ENCODE data around the gene TMEM259.

The TMEM259 gene

DNA sequence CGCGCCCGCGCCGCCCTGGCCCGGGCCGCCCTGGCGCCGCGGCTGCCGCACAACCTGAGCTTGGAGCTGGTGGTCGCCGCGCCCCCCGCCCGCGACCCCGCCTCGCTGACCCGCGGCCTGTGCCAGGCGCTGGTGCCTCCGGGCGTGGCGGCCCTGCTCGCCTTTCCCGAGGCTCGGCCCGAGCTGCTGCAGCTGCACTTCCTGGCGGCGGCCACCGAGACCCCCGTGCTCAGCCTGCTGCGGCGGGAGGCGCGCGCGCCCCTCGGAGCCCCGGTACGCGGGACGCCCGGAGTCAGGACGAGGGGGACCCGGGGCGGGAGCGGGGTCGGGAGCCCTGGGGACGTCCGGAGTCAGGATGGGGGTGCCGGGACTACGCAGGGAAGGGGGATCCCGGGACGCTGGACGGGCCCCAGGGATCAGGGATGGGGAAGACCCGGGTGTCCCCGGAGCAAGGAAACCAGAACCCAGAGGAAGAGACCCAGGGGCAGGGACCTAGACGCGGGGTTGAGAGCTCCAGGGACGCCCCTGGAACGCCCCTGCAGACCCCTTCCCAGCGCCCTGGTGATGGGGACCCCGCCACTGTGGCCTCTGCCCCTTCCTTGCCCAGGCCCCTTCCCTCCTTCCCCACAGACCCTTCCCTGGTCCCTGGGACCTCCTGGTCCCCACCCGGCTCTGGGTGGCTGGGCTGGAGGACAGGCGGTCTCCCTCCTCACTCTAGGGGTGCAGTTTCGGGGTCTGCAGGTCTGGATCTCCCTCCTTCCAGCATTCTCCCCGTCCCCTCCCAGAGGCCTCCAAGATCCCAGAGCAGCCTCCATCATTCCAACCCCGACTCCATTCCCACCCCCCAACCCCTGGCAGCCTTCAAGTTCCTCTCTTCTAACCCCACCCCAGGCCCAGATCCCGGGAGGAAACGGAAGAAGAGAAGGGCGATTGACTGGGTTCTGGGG, 20.1 kb downstream of the TMEM259 start:
- FAIRE-seq: no peak

DNA sequence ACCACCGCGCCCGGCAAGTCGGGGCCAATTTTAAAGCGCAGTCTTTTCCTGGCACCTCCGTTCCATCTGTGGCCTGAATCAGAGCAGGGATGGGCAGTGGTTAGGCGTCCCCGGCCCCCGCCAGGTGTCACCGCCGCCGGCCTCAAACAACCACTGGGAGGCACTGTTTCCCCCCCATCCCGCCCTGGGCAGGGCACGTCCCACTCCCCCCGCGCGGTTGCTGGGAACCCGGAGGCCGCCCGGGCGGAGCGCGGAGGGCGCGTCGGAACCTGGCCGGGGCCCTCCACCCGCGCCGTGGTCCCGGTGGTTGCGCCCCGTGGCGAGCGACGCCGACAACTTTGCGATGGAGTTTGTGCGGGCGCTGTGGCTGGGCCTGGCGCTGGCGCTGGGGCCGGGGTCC, 20.8 kb downstream of the TMEM259 start, which contains the start of gene GRIN3B:
GRIN3B (plus strand) TSS at position 325 of the 400 bp plus-strand sequence; CDS start at position 344, 19 bp downstream.
- no peak for FAIRE-seq

DNA sequence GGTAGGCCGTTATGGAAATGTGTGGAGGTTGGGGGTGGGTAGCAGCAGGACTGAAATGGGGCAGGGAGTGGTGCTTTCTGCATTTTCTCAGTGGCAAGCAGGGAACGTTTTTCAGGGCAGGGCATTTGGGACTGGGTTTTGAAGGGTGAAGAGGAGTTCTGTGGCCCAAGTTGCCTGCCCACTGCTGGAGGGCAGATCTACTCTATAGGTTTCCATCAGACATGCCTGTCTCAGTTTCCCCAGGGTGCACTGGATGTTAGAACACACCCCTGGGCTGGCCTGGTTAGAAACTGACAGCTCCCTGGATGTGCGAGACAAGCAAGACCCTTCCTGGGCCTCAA, 21.6 kb downstream of the TMEM259 start:
- no peak for FAIRE-seq

GRCh38 chr19:998064-998463, 22.9 kb downstream of the TMEM259 start:
- FAIRE-seq: no peak

DNA sequence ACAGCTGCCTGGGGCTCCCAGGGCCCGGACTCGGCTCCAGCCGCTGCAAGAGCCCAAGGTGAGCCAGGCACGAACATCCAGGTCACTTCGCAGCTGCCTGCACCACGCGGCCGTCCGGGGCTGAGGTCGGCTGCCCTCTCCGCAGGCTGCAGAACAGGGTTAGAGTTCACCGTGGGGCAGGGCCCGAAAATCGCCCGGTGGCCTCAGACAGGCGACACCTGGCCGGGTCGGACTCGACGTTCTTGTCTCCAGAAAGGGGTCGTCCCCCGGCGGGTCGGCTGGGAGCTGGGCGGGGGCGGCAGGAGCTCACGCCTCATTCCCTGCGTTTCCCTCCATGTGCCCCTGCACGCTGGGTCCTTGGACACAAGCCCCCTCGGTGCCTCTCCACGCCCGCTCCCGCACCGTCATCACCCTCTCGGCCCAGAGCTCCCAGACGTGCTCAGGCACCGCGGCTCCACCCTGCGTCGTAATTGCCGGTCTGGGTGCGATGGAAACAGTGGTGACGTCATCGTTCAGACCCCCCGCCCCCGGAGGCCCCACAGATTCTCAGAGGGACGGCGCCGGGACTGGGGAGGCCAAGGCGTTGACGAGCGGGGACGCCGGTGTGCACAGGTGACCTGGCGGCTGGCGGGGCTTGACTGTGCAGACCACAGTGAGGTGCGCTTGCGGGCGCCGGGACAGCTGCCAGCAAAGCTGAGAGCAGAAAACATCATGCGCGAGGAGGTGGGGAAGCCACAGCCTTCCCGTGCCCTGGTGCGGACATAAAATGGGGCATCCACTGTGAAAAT, 24.7 kb downstream of the TMEM259 start:
- FAIRE-seq: no peak

GRCh38 chr19:995051-995827, 25.7 kb downstream of the TMEM259 start:
- FAIRE-seq: no peak

- no peak for FAIRE-seq
Observed at GRCh38 chr19:994516-994915, 26.4 kb downstream of the TMEM259 start.

- FAIRE-seq: no peak
Observed at GRCh38 chr19:993831-994393, 27.0 kb downstream of the TMEM259 start.

GRCh38 chr19:993361-993830, 27.5 kb downstream of the TMEM259 start:
- no peak for FAIRE-seq

GRCh38 chr19:992670-993055, 28.3 kb downstream of the TMEM259 start:
- FAIRE-seq: no peak

- no peak for FAIRE-seq
Observed at GRCh38 chr19:991932-992669, 28.8 kb downstream of the TMEM259 start.

DNA sequence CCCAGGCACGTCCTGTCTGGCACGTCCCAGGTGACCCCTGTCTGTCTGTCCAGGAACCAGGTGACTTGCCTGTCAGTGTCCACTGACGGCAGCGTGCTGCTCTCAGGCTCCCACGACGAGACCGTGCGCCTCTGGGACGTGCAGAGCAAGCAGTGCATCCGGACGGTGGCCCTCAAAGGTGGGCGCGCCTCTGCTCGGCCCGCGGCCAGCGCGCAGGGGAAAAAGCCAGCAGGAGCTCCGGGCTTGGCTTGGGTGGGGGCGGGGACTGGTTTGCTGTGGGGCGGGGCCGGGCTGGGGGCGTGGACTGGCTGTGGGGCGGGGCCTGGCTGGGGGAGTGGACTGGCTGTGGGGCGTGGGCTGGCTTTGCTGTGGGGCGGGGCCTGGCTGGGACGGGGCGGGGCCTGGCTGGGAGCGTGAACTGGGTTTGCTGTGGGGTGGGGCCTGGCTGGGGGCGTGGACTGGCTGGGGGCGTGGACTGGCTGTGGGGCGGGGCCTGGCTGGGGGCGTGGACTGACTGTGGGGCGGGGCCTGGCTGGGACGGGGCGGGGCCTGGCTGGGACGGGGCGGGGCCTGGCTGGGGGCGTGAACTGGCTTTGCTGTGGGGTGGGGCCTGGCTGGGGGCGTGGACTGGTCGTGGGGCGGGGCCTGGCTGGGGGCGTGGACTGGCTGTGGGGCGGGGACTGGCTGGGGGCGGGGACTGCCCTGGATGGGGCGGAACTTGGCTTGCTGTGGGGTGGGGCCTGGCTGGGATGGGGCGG, 29.6 kb downstream of the TMEM259 start:
- no peak for FAIRE-seq

- no peak for FAIRE-seq
Observed at GRCh38 chr19:990746-991145, 30.2 kb downstream of the TMEM259 start.

GRCh38 chr19:990119-990571, 30.8 kb downstream of the TMEM259 start:
- no peak for FAIRE-seq

DNA sequence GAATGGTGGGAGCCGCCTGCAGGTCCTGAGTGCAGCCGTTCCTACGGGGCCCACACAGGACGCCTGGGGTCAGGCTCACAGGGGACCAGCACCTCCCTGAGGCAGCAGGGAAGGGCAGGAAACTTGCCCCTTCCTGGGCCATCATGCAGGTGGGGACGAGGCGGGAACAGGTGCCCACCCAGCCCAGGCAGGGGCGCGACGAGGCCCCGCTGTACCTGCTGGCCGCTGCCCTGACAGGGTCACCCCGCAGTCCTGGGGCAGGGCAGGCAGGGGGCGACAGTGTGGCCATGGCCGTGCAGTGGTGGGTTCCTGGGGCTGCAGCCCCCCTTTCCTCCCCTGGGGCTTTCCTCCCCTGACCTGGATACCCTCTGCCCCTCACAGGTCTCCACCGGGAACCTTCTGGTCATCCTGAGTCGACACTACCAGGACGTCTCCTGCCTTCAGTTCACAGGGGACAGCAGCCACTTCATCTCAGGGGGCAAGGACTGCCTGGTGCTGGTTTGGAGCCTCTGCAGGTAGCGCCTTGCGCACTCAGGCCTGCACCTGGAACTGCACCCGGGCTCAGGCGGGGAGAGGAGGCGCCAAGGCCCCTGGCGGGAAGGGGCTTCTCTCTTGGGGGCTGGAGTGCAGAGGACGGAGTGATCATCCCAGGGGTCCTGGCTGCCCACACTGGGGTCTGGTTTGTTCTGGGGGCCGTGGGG, 31.4 kb downstream of the TMEM259 start:
- FAIRE-seq: no peak

GRCh38 chr19:988510-988909, 32.4 kb downstream of the TMEM259 start:
- FAIRE-seq: no peak

DNA sequence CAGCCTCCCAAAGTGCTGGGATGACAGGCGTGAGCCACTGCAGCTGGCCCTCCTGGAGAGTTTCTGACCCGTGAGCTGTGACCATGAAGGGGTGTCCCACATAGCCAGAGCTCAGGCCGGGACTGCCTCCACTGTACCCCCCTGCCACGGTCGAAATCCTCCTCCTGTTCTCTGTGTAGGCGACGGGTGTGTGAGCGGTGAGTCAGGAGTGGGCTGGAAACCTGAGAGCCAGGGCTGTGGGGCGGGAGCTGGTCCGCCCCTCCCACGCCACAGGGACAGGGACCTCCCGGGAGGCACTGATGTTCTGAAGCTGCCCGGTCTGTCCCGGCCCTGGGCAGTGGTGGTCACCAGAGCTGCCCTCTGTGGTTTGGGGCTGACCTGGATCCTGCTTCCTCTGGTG, 32.8 kb downstream of the TMEM259 start:
- no peak for FAIRE-seq

GRCh38 chr19:986083-986482, 34.8 kb downstream of the TMEM259 start:
- no peak for FAIRE-seq

- no peak for FAIRE-seq
Observed at GRCh38 chr19:984165-984967, 36.6 kb downstream of the TMEM259 start, which contains the start of gene WDR18. Gene WDR18, plus strand, starts transcription at chr19:984345. Its CDS starts 9 bp downstream, at chr19:984354.

Measured in endometrium (tissue), 2 donors.